Choroid plexus epithelial cell (primary cell): ENCODE measurements around the gene EPN1.

ENCODE experiments used
- DNase-seq: peaks from one replicate; pipeline ENCODE4 v3.0.0-alpha.2; 2010; ENCODE audit warnings: low read depth
- H3K4me3 ChIP-seq: 2 replicates; pipeline ENCODE4 v1.5.1; 2011; ENCODE audit warnings: low read depth, mild to moderate bottlenecking, control low read depth, low read length, moderate library complexity
- CTCF ChIP-seq: conservative IDR thresholded peaks from 2 replicates; pipeline ENCODE4 v1.5.1; 2011; ENCODE audit warnings: low read depth, mild to moderate bottlenecking, control low read depth, inconsistent platforms, low read length, moderate library complexity

The EPN1 gene

GRCh38 chr19:55668603-55669348 lies 6.2 kb upstream of the EPN1 start:
- no peak for DNase-seq
- no peak for TF ChIP-seq CTCF
- no peak overlapping the region for H3K4me3 ChIP-seq

- no peak overlapping the region for H3K4me3 ChIP-seq
- no peak for TF ChIP-seq CTCF
- no peak for DNase-seq
Observed at GRCh38 chr19:55669418-55670279, 5.4 kb upstream of the EPN1 start.

GRCh38 chr19:55670280-55671053 lies 4.6 kb upstream of the EPN1 start:
- TF ChIP-seq CTCF = no peak
- no peak overlapping the region for H3K4me3 ChIP-seq
- DNase-seq = no peak

GRCh38 chr19:55671054-55671378 lies 4.0 kb upstream of the EPN1 start:
- no peak for DNase-seq
- no peak overlapping the region for H3K4me3 ChIP-seq

GRCh38 chr19:55672418-55672817 lies 2.6 kb upstream of the EPN1 start:
- TF ChIP-seq CTCF = no peak
- peak; percentile 65 for DNase-seq
- H3K4me3 ChIP-seq = no peak overlapping the region

More at GRCh38 chr19:55671054-55671378, 4.0 kb upstream of the EPN1 start:
- no peak for TF ChIP-seq CTCF

GRCh38 chr19:55673465-55673864 lies 1.6 kb upstream of the EPN1 start:
- no peak for TF ChIP-seq CTCF
- DNase-seq = no peak
- no peak overlapping the region for H3K4me3 ChIP-seq
